Fibroblast of mammary gland (primary cell): ENCODE results near the gene ELMO1.

Experiments
- DNase-seq: peaks from one replicate; pipeline ENCODE4 v3.0.0-alpha.2; 2010; ENCODE audit warnings: low read depth
- H3K4me3 ChIP-seq: 2 replicates; pipeline ENCODE4 v1.5.1; 2011; ENCODE audit warnings: low read depth, mild to moderate bottlenecking, low read length, moderate library complexity; ENCODE audit not compliant: control insufficient read depth
- TF ChIP-seq, protein P1 (sequence below): conservative IDR thresholded peaks from 2 replicates; pipeline ENCODE4 v1.5.1; 2011; ENCODE audit warnings: low read depth, low read length, inconsistent platforms; ENCODE audit not compliant: control insufficient read depth, insufficient read depth

Gene ELMO1

DNA sequence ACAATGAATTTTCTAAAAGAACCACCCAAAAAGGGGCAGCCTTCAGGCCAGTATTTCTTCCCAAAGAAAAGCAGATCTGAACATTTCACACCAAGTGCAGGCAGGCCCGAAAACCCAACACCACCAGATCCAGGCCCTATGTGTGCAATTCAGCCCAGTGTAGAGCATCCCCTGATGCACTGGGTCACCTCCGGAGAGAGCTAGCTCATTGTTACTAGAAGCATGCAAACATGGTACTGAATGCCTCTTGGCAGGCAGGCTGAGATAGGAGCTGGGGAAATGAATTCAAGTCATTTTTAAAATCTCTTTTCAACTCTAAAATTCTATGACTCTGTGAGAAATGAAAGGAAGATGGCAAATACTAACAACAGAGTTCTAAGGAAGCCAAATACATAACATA lies 174.8 kb downstream of the ELMO1 start:
- DNase-seq, result no peak
- H3K4me3 ChIP-seq, result no peak overlapping the region
- TF ChIP-seq, protein P1, sequence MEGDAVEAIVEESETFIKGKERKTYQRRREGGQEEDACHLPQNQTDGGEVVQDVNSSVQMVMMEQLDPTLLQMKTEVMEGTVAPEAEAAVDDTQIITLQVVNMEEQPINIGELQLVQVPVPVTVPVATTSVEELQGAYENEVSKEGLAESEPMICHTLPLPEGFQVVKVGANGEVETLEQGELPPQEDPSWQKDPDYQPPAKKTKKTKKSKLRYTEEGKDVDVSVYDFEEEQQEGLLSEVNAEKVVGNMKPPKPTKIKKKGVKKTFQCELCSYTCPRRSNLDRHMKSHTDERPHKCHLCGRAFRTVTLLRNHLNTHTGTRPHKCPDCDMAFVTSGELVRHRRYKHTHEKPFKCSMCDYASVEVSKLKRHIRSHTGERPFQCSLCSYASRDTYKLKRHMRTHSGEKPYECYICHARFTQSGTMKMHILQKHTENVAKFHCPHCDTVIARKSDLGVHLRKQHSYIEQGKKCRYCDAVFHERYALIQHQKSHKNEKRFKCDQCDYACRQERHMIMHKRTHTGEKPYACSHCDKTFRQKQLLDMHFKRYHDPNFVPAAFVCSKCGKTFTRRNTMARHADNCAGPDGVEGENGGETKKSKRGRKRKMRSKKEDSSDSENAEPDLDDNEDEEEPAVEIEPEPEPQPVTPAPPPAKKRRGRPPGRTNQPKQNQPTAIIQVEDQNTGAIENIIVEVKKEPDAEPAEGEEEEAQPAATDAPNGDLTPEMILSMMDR, result no peak

DNA sequence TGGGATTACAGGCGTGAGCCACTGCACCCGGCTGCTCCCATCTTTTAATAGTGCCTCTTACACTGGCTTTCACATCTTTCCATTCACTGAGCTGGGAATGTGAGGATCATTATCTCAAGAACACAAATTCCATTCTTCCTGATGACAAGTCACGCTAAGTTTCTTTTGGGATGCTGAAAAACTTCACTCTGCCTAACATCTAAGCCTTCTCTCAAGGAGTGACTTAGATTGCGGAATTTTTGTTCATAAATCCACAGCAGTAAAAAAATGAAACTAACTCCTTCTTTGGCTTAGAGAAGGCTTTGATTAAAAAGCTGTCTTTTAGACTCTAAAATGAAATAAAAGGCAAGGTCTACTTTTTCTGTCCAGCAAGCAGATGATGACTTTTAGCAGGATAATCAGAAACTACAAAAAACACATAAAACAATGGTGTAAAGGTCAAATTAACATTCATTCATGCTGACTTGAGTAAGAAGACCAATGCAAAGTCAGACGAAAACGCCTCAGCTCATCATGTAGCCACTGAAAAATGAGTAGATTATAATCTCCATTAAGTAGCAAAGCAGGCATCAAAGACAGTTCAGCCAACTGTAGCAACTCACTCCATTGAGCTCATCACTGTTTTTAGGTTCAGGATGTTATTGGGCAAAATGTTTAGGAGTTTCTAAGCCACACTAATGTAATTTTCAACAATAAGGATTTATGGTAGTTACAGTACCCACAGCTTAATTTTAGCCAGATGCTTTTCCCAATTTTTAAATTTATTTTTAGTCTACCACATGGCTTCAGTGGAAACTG lies 178.8 kb downstream of the ELMO1 start:
- H3K4me3 ChIP-seq, result no peak overlapping the region
- no peak for DNase-seq
- TF ChIP-seq, protein P1, result no peak

DNA sequence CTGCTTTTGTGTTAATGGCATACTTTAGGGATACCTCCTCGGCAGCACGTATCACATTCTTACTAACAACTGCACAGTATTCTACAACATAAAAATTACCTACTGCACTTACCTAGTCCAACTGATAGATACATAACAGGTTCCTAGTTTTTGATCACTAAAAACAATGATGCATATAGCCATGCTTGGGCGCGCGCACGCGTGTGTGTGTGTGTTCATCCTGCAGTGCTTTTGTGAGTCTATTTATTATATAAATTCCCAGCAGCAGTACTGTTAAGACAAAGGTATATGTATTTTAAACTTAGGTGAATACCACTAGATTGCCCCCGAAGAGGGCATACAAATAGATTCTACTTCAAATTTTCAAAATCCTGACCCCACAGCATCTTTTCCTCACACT lies 181.4 kb downstream of the ELMO1 start:
- TF ChIP-seq, protein P1, result no peak
- H3K4me3 ChIP-seq, result no peak overlapping the region
- no peak for DNase-seq

DNA sequence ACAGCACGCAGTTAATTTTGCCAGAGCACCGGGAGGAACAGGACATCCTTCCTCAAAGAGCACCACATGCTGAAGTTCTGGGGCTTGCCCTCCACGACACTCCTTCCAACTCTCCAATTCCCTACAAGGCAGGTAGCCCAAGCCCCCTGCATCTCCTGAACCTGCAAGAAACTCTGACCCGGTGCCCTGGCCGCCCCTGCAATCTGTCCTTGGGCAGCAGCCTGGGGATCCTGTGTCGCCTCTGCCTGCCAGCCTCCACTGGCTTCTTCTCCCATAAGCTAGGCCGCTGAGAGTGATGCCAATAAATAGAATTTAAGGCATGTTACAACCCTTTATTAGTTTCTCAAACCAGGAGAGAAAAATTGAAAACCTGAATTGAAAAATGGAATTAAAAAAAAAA lies 182.8 kb downstream of the ELMO1 start:
- H3K4me3 ChIP-seq, result no peak overlapping the region
- TF ChIP-seq, protein P1, result no peak
- no peak for DNase-seq

DNA sequence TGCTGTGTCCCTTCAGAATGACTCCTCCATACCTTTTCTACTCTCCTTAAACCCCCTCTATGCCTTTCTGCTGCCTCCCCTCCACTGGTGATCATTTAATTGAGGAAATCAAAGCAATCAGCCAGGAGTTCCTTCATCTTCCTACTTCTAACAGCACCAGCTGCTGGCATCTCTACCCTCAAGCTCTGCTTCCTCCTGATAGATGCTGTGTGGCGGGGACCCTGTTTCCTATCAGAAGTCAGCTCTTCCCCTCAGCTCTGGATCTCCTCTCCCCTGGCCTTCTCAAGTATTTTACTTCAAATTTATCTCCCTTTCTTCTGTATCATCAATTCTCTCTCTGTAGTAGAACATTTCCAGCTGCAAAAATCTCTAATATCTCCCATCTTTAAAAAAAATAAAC lies 183.7 kb downstream of the ELMO1 start:
- no peak overlapping the region for H3K4me3 ChIP-seq
- DNase-seq, result no peak
- TF ChIP-seq, protein P1, result no peak

DNA sequence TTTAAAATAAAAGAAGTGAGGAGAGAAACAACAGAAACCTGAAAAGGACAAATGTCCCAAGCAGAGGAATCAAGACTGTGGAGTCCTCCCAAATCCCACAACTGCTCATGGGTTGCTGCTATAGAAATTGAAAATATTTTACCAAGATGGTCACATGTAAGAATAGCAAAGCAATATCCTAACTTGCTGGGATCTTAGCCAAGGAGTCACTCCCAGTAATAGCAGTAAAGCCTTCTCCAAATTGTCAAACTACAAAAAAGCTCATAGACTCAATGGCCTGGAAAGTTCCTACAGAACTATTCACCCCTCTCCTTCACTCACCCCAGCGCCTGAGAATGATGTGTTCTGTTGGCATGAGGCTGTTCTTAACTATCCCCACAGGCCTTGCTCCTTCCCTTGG lies 186.5 kb downstream of the ELMO1 start:
- TF ChIP-seq, protein P1, result no peak
- DNase-seq, result no peak

More for the DNA sequence above, 186.5 kb downstream of the ELMO1 start:
- H3K4me3 ChIP-seq, result no peak overlapping the region
